ENCODE results near the gene KRI1. TPM values are rescaled to one million over a fixed set of nuclear protein-coding genes. Genes with fewer than 3 reads are reported as not detected.

KRI1 gene
- total RNA-seq, 1 donor from 2014 or later = 25.2 TPM

- peak overlapping the region; percentile 87 for H3K27ac ChIP-seq
- ATAC-seq (peak; percentile 6 to 32), DNase-seq (peak; percentile 68)
- H3K27me3 ChIP-seq (ENCODE audit: low read depth) = no peaks in the 10 kb centered on the region
- peaks cover 33% of the 10 kb centered on the region for H3K4me1 ChIP-seq
- intact Hi-C loops (cut with DNase I) = no loop called here
- H3K4me3 ChIP-seq = peak overlapping the region; percentile 89
- TF ChIP-seq CTCF (IDR thresholded peaks at IDR 0.05) = no peak
- H3K9me3 ChIP-seq = no peaks in the 10 kb centered on the region
- peaks cover 24% of the 10 kb centered on the region for H3K36me3 ChIP-seq
These were observed 713 bp downstream of the KRI1 start for GRCh38 chr19:10565028-10565566.

GRCh38 chr19:10562609-10563008, 3.2 kb downstream of the KRI1 start:
- peaks cover 48% of the 10 kb centered on the region for H3K36me3 ChIP-seq
- DNase-seq (no peak), ATAC-seq (no peak)
- intact Hi-C loops (cut with DNase I) = no loop called here
- H3K4me1 ChIP-seq = peaks cover 21% of the 10 kb centered on the region
- H3K9me3 ChIP-seq = no peaks in the 10 kb centered on the region
- no peak for TF ChIP-seq CTCF (IDR thresholded peaks at IDR 0.05)
- no peak overlapping the region for H3K27ac ChIP-seq
- no peaks in the 10 kb centered on the region for H3K27me3 ChIP-seq (ENCODE audit: low read depth)
- H3K4me3 ChIP-seq = no peak overlapping the region

- H3K4me1 ChIP-seq = peaks cover 6% of the 10 kb centered on the region
- no peak for TF ChIP-seq CTCF (IDR thresholded peaks at IDR 0.05)
- intact Hi-C loops (cut with DNase I) = no loop called here
- no peak for DNase-seq
- no peaks in the 10 kb centered on the region for H3K9me3 ChIP-seq
- H3K36me3 ChIP-seq = peaks cover 72% of the 10 kb centered on the region
- H3K4me3 ChIP-seq = no peak overlapping the region
- ATAC-seq = no peak
- no peak overlapping the region for H3K27ac ChIP-seq
- H3K27me3 ChIP-seq (ENCODE audit: low read depth) = no peaks in the 10 kb centered on the region
These were observed 5.7 kb downstream of the KRI1 start for GRCh38 chr19:10560154-10560553.

- ATAC-seq (no peak), DNase-seq (no peak)
- Histone ChIP-seq H3K27me3 (ENCODE audit: low read depth) (no peaks in the 10 kb centered on the region), H3K4me1 (peaks cover 6% of the 10 kb centered on the region), H3K4me3 (no peak overlapping the region), H3K36me3 (peaks cover 95% of the 10 kb centered on the region), H3K27ac (no peak overlapping the region), H3K9me3 (no peaks in the 10 kb centered on the region)
- TF ChIP-seq CTCF (IDR thresholded peaks at IDR 0.05) = no peak
- intact Hi-C loops (cut with DNase I) = no loop called here
These were observed 8.1 kb downstream of the KRI1 start for GRCh38 chr19:10557603-10558197.

- no peaks in the 10 kb centered on the region for H3K9me3 ChIP-seq
- H3K4me3 ChIP-seq = no peak overlapping the region
- peaks cover 6% of the 10 kb centered on the region for H3K4me1 ChIP-seq
- no peak for TF ChIP-seq CTCF (IDR thresholded peaks at IDR 0.05)
- H3K36me3 ChIP-seq = peaks cover 99% of the 10 kb centered on the region
- no peak for ATAC-seq
- H3K27ac ChIP-seq = no peak overlapping the region
- no peak for DNase-seq
- intact Hi-C loops (cut with DNase I) = no loop called here
- H3K27me3 ChIP-seq (ENCODE audit: low read depth) = no peaks in the 10 kb centered on the region
These were observed 10.2 kb downstream of the KRI1 start for GRCh38 chr19:10555610-10555973.

Data from lower lobe of right lung (tissue), 2 donors.